HepG2 (cell line): Measurements from ENCODE around the gene RNF125. TPM values are rescaled to one million over a fixed set of nuclear protein-coding genes. Genes with fewer than 3 reads are reported as not detected.

Source experiments
- ATAD3A ChIP-seq: sonication (generic); formaldehyde crosslinking; IDR thresholded peaks from 2 replicates; pipeline ENCODE4 v1.4.0; 2020; ENCODE audit warnings: missing genetic modification reagents
- CBX5 ChIP-seq: sonication (generic); formaldehyde crosslinking; IDR thresholded peaks from 2 replicates; pipeline ENCODE4 v1.4.0; 2020; ENCODE audit warnings: missing genetic modification reagents, borderline replicate concordance
- HES4 ChIP-seq: sonication (generic); formaldehyde crosslinking; IDR thresholded peaks from 2 replicates; pipeline ENCODE4 v1.9.0; 2021; ENCODE audit warnings: mild to moderate bottlenecking, missing genetic modification reagents, borderline replicate concordance
- JUNB ChIP-seq: sonication (generic); formaldehyde crosslinking; IDR thresholded peaks from 2 replicates; pipeline ENCODE4 v1.8.0; 2022; ENCODE audit warnings: missing genetic modification reagents, mild to moderate bottlenecking, borderline replicate concordance
- KDM5B ChIP-seq: sonication (generic); formaldehyde crosslinking; IDR thresholded peaks from 2 replicates; pipeline ENCODE4 v1.4.0; 2020; ENCODE audit warnings: missing genetic modification reagents, mild to moderate bottlenecking, borderline replicate concordance
- NFE2 ChIP-seq: sonication (generic); formaldehyde crosslinking; IDR thresholded peaks from 2 replicates; pipeline ENCODE4 v1.4.0; 2020; ENCODE audit warnings: missing genetic modification reagents
- ZNF138 ChIP-seq: sonication (generic); formaldehyde crosslinking; IDR thresholded peaks from 2 replicates; pipeline ENCODE4 v1.5.0; 2020; ENCODE audit warnings: mild to moderate bottlenecking, low read depth, missing genetic modification reagents
- ZNF230 ChIP-seq: sonication (generic); formaldehyde crosslinking; IDR thresholded peaks from 2 replicates; pipeline ENCODE4 v1.4.0; 2020; ENCODE audit warnings: mild to moderate bottlenecking, missing genetic modification reagents
- ZNF431 ChIP-seq: sonication (generic); formaldehyde crosslinking; IDR thresholded peaks from 2 replicates; pipeline ENCODE4 v1.9.0; 2022; ENCODE audit warnings: missing genetic modification reagents, low read depth, mild to moderate bottlenecking, borderline replicate concordance
- ZNF441 ChIP-seq: sonication (generic); formaldehyde crosslinking; IDR thresholded peaks from 2 replicates; pipeline ENCODE4 v1.7.0; 2021; ENCODE audit warnings: missing genetic modification reagents, borderline replicate concordance
- ZNF558 ChIP-seq: sonication (generic); formaldehyde crosslinking; IDR thresholded peaks from 2 replicates; pipeline ENCODE4 v1.9.0; 2022; ENCODE audit warnings: mild to moderate bottlenecking, missing genetic modification reagents, borderline replicate concordance
- ZNF598 ChIP-seq: sonication (generic); formaldehyde crosslinking; IDR thresholded peaks from 2 replicates; pipeline ENCODE4 v1.5.1; 2020; ENCODE audit warnings: mild to moderate bottlenecking, missing genetic modification reagents, borderline replicate concordance
- ZNF605 ChIP-seq: sonication (generic); formaldehyde crosslinking; IDR thresholded peaks from 2 replicates; pipeline ENCODE4 v1.8.0; 2022; ENCODE audit warnings: mild to moderate bottlenecking, missing genetic modification reagents
- polyA plus RNA-seq, 8 experiments: library from polyadenylated mRNA; depleted of rRNA in 3 of 8; stranded (reverse) in 7 of 8; unstranded in 1 of 8; fragments of >200 nt; fragmentation: Illumina TruSeq in 4 of 8; extraction: Trizol in 4 of 8; gene quantifications; 2 replicates each; pipeline versions ENCODE4 v1.2.1 to v1.2.3, GENCODE V29; 2011 to 2016; ENCODE audit warnings: low read depth in 4 of 8, missing spikeins in 1 of 8, mixed read lengths in 1 of 8; ENCODE audit not compliant: insufficient read depth in 1 of 8
- total RNA-seq, 5 experiments: library from RNA; depleted of rRNA; stranded (reverse); fragments of >200 nt; fragmentation: Illumina TruSeq; extraction: Trizol; gene quantifications; 2 replicates each; pipeline ENCODE4 v1.2.3, GENCODE V29; 2016; ENCODE audit warnings: low read depth in 1 of 5
- TF ChIP-seq, protein P1 (sequence below): sonication (generic); formaldehyde crosslinking; IDR thresholded peaks from one replicate; pipeline ENCODE4 v1.5.1; 2020; ENCODE audit warnings: mild to moderate bottlenecking, missing genetic modification reagents; ENCODE audit errors: not compliant biosample characterization
- TF ChIP-seq, protein P2 (sequence below): sonication (generic); formaldehyde crosslinking; IDR thresholded peaks from 2 replicates; pipeline ENCODE4 v1.8.1; 2023; ENCODE audit warnings: mild to moderate bottlenecking, moderate library complexity, missing genetic modification reagents
- TF ChIP-seq, protein P3 (sequence below): sonication (generic); formaldehyde crosslinking; IDR thresholded peaks from 2 replicates; pipeline ENCODE4 v1.5.0; 2020; ENCODE audit warnings: missing genetic modification reagents
- TF ChIP-seq, protein P4 (sequence below): fragments of 450-650 bp; IDR thresholded peaks from 2 replicates; pipeline ENCODE4 v1.6.1; 2016

RNF125 gene
- total and polyA plus RNA-seq, 2 of the 13 experiments (the other 11 are each of a cell fraction or from before 2014, with no cell fraction given), result 0.58 to 1.8 TPM

DNA sequence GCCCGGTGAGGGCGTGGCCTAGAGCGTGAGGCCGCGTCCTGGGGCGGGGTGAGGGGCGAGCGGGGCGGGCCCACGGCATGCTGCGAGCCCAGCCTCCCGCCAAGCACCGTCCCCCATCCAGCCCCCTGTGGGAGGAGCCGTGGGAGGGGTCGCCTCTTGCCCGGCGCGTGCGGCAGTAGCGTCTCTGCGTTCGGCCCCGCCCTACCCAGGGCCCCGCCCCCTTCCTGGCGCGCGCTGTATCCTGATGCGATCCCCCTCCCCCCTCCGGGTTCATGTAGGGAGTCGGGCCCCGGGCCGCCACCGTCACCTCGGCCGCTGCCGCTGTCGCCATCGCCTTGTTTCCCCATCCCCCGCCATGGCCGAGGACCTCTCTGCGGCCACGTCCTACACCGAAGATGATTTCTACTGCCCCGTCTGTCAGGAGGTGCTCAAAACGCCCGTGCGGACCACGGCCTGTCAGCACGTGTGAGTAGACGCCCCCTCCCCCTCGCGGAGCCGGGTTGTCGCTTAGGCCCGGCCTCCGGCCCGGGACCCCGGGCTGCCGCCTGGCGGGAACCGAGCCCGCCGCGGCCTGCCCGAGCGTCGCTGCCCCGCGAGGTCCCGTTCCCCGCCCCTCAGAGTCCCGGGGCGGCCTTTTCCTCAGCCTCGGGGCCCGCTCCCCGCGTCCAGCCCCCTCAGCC lies 73.9 kb downstream of the RNF125 start (continued):
- no peak for TF ChIP-seq NFE2 (CRISPR knock-in tag)
- 0 out of 2 replicates have a peak, but pooled peaks have one; percentile 22 for TF ChIP-seq ZNF230 (CRISPR knock-in tag)
- no peak; the same call in 1 of the 2 replicates for TF ChIP-seq ZNF441
- 0 out of 2 replicates have a peak, but pooled peaks have one; percentile 2 for TF ChIP-seq ZNF605 (CRISPR knock-in tag)
- no peak for TF ChIP-seq ZNF598 (CRISPR knock-in tag)
- TF ChIP-seq, protein P1, sequence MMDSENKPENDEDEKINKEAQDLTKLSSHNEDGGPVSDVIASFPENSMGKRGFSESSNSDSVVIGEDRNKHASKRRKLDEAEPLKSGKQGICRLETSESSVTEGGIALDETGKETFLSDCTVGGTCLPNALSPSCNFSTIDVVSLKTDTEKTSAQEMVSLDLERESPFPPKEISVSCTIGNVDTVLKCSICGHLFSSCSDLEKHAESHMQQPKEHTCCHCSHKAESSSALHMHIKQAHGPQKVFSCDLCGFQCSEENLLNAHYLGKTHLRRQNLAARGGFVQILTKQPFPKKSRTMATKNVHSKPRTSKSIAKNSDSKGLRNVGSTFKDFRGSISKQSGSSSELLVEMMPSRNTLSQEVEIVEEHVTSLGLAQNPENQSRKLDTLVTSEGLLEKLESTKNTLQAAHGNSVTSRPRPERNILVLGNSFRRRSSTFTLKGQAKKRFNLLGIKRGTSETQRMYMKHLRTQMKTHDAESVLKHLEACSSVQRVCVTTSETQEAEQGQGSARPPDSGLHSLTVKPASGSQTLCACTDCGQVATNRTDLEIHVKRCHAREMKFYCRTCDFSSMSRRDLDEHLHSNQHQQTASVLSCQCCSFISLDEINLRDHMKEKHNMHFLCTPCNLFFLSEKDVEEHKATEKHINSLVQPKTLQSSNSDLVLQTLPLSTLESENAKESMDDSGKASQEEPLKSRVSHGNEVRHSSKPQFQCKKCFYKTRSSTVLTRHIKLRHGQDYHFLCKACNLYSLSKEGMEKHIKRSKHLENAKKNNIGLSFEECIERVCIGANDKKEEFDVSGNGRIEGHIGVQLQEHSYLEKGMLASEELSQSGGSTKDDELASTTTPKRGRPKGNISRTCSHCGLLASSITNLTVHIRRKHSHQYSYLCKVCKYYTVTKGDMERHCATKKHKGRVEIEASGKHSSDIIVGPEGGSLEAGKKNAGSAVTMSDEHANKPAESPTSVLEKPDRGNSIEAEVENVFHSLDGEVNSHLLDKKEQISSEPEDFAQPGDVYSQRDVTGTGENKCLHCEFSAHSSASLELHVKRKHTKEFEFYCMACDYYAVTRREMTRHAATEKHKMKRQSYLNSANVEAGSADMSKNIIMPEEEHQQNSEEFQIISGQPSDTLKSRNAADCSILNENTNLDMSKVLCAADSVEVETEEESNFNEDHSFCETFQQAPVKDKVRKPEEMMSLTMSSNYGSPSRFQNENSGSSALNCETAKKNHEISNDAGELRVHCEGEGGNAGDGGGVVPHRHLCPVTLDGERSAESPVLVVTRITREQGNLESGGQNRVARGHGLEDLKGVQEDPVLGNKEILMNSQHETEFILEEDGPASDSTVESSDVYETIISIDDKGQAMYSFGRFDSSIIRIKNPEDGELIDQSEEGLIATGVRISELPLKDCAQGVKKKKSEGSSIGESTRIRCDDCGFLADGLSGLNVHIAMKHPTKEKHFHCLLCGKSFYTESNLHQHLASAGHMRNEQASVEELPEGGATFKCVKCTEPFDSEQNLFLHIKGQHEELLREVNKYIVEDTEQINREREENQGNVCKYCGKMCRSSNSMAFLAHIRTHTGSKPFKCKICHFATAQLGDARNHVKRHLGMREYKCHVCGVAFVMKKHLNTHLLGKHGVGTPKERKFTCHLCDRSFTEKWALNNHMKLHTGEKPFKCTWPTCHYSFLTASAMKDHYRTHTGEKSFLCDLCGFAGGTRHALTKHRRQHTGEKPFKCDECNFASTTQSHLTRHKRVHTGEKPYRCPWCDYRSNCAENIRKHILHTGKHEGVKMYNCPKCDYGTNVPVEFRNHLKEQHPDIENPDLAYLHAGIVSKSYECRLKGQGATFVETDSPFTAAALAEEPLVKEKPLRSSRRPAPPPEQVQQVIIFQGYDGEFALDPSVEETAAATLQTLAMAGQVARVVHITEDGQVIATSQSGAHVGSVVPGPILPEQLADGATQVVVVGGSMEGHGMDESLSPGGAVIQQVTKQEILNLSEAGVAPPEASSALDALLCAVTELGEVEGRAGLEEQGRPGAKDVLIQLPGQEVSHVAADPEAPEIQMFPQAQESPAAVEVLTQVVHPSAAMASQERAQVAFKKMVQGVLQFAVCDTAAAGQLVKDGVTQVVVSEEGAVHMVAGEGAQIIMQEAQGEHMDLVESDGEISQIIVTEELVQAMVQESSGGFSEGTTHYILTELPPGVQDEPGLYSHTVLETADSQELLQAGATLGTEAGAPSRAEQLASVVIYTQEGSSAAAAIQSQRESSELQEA (CRISPR knock-in tag), result no peak
- no peak for TF ChIP-seq CBX5 (CRISPR knock-in tag)
- TF ChIP-seq ATAD3A (CRISPR knock-in tag), result no peak
- TF ChIP-seq JUNB, result no peak
- TF ChIP-seq ZNF558, result no peak
- TF ChIP-seq HES4 (CRISPR knock-in tag), result no peak; the same call in 1 of the 2 replicates
- TF ChIP-seq, protein P2, sequence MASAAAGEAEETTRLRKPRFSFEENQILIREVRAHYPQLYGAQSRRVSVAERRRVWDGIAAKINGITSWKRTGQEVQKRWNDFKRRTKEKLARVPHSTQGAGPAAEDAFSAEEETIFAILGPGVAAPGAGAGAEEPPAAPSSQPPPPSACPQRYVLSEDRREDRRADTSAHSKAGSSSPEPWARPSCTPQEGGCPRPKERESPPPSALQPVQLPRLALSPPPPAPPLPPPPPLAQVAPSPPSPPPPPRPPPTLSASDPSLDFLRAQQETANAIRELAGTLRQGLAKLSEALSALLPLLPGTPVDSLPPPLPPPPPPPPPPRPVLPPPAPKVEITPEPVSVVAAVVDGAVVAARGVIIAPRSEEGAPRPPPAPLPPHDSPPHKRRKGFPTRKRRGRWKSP (CRISPR knock-in tag), result peak; percentile 13; the same call in 1 of the 2 replicates
- TF ChIP-seq, protein P3, sequence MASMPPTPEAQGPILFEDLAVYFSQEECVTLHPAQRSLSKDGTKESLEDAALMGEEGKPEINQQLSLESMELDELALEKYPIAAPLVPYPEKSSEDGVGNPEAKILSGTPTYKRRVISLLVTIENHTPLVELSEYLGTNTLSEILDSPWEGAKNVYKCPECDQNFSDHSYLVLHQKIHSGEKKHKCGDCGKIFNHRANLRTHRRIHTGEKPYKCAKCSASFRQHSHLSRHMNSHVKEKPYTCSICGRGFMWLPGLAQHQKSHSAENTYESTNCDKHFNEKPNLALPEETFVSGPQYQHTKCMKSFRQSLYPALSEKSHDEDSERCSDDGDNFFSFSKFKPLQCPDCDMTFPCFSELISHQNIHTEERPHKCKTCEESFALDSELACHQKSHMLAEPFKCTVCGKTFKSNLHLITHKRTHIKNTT (CRISPR knock-in tag), result no peak
- peak; percentile 66; the same call in 1 of the 2 replicates for TF ChIP-seq ZNF431 (CRISPR knock-in tag)
- no peak for TF ChIP-seq ZNF138
- TF ChIP-seq, protein P4, sequence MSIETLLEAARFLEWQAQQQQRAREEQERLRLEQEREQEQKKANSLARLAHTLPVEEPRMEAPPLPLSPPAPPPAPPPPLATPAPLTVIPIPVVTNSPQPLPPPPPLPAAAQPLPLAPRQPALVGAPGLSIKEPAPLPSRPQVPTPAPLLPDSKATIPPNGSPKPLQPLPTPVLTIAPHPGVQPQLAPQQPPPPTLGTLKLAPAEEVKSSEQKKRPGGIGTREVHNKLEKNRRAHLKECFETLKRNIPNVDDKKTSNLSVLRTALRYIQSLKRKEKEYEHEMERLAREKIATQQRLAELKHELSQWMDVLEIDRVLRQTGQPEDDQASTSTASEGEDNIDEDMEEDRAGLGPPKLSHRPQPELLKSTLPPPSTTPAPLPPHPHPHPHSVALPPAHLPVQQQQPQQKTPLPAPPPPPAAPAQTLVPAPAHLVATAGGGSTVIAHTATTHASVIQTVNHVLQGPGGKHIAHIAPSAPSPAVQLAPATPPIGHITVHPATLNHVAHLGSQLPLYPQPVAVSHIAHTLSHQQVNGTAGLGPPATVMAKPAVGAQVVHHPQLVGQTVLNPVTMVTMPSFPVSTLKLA, result peak; percentile 61
- no peak; the same call in 1 of the 2 replicates for TF ChIP-seq KDM5B (CRISPR knock-in tag)
